MCF 10A (cell line): ENCODE measurements around the gene CSTB. TPM values are rescaled to one million over a fixed set of nuclear protein-coding genes. Genes with fewer than 3 reads are reported as not detected.

ENCODE experiments used
- BruUV-seq: library from RNA; stranded (reverse); fragments of 400-500 nt; replicated peaks from 2 replicates; lab custom pipeline; 2021; lab: Mats Ljungman, UMichigan
- CTCF ChIA-PET: fragments of 300-600 bp; sonication (Branson Sonifier 250); formaldehyde crosslinking; extraction: SDS; loops from one replicate; lab custom pipeline; 2021; ENCODE audit warnings: antibody characterized with exemption, inconsistent platforms; lab: Yijun Ruan, JAX
- POLR2A ChIA-PET: fragments of 300-600, 350-650 bp; sonication (Branson Sonifier 250); formaldehyde crosslinking; extraction: SDS; loops from one replicate; lab custom pipeline; 2020; ENCODE audit warnings: antibody characterized with exemption, inconsistent platforms; lab: Yijun Ruan, JAX
- DNase-seq: peaks from one replicate; pipeline ENCODE4 v3.0.0-alpha.2; 2018; ENCODE audit not compliant: unreplicated experiment
- H3K27ac Mint-ChIP-seq: one replicate; pipeline ENCODE4 v1.8.0; 2022; ENCODE audit warnings: mild to moderate bottlenecking, low read depth, mixed read lengths; ENCODE audit not compliant: unreplicated experiment
- H3K27me3 Mint-ChIP-seq: one replicate; pipeline ENCODE4 v1.8.0; 2022; ENCODE audit warnings: mixed read lengths; ENCODE audit not compliant: insufficient read depth, unreplicated experiment
- H3K36me3 Mint-ChIP-seq: one replicate; pipeline ENCODE4 v1.8.0; 2022; ENCODE audit warnings: mild to moderate bottlenecking, moderate library complexity, mixed read lengths; ENCODE audit not compliant: insufficient read depth, unreplicated experiment
- H3K4me1 Mint-ChIP-seq: one replicate; pipeline ENCODE4 v1.8.0; 2022; ENCODE audit warnings: mixed read lengths; ENCODE audit not compliant: insufficient read depth, unreplicated experiment
- H3K4me3 Mint-ChIP-seq: one replicate; pipeline ENCODE4 v1.8.0; 2022; ENCODE audit warnings: mild to moderate bottlenecking, moderate library complexity, mixed read lengths; ENCODE audit not compliant: unreplicated experiment
- H3K9me3 Mint-ChIP-seq: one replicate; pipeline ENCODE4 v1.8.0; 2022; ENCODE audit warnings: mixed read lengths; ENCODE audit not compliant: unreplicated experiment
- intact Hi-C: fragments of 100-400 bp; cut with micrococcal nuclease; formaldehyde crosslinking; loops from 2 replicates; pipeline ENCODE4 v1.14.1; 2022
- total RNA-seq: library from RNA; stranded (reverse); gene quantifications from 2 replicates; pipeline ENCODE4 v1.2.3, GENCODE V29; 2022
- TF ChIP-seq, protein P1 (sequence below): fragments of 200-600 bp; IDR thresholded peaks from one replicate; pipeline ENCODE4 v1.8.0; 2022; ENCODE audit warnings: antibody characterized with exemption, mild to moderate bottlenecking; ENCODE audit not compliant: unreplicated experiment

Gene CSTB
- total RNA-seq, 1 experiment from 2014 or later, result 60.5 TPM

DNA sequence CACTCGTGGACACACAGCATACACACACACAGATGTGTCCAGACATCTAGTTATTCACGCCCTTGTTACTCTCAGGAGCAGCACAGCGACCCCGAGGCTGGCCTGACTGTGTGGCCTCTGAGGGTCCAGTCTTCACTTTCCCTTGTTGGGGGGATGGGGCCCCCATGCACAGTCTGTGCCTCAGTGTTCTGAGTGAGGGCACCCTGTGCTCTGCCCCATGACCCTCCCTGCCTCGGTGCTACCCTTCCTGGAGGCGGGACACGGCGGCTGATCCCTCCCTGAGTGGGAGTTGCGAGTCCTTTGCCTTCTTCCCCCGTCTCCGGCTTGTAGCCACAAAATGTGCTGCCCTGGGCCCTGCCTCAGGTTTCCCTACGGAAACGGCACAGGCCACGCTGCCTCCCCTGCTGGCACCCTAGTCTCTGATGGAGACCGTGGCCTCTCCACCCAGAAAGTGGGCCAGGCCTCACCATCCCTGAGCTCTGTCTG, 8.6 kb downstream of the CSTB start:
- Mint-ChIP-seq H3K27me3 (no peaks in the 10 kb centered on the region), H3K9me3 (no peaks in the 10 kb centered on the region), H3K4me1 (peaks cover 34% of the 10 kb centered on the region), H3K4me3 (peak overlapping the region; percentile 45), H3K27ac (peak overlapping the region; percentile 99), H3K36me3 (peaks cover 39% of the 10 kb centered on the region)
- intact Hi-C loops, result no loop called here
- TF ChIP-seq, protein P1, sequence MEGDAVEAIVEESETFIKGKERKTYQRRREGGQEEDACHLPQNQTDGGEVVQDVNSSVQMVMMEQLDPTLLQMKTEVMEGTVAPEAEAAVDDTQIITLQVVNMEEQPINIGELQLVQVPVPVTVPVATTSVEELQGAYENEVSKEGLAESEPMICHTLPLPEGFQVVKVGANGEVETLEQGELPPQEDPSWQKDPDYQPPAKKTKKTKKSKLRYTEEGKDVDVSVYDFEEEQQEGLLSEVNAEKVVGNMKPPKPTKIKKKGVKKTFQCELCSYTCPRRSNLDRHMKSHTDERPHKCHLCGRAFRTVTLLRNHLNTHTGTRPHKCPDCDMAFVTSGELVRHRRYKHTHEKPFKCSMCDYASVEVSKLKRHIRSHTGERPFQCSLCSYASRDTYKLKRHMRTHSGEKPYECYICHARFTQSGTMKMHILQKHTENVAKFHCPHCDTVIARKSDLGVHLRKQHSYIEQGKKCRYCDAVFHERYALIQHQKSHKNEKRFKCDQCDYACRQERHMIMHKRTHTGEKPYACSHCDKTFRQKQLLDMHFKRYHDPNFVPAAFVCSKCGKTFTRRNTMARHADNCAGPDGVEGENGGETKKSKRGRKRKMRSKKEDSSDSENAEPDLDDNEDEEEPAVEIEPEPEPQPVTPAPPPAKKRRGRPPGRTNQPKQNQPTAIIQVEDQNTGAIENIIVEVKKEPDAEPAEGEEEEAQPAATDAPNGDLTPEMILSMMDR, result no peak
- BruUV-seq, result no TSS peak
- POLR2A ChIA-PET, result interaction anchor here (0.6 to 2.9 kb wide), 7 partner anchors 9 to 1106 kb away, joined by 3 to 17 read pairs (median 5); partner anchors contain the start of genes PTTG1IP and RRP1
- no peak for DNase-seq
- CTCF ChIA-PET, result no interaction called here

DNA sequence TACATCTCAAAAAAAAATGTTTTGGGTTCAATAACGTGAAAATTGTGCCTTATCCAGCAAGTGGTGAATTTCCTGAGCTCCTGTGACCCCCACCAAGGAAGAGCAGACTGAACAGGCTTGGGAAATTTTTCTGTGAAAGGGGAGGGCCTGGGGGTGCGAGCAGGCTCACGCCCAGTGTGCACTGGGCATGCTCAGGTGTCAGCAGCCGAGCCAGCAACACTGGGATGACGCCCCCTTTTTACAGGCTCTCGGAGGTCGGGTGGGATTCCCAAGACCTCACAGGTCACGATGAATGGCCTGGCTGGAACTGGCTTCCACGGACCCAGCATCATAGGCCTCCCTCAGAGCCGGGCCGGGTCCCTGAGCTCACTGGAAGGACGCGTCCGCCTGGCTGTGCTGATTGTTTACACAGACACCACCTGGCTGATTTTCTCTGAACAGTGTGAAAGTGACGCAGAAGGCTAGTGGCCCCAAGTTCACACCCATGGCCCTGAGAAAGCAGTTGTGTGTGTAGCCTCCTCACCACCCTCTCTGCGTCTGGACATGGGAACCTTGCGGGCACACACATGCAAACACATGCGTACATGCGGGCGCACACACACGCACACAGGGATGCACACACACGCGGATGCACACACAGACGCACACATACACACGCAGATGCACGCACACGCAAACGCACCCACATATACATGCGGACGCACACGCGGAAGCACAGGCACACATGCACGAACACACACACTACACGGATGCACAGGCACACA, 9.2 kb downstream of the CSTB start:
- Mint-ChIP-seq H3K27ac (peak overlapping the region; percentile 99), H3K9me3 (no peaks in the 10 kb centered on the region), H3K27me3 (no peaks in the 10 kb centered on the region), H3K4me3 (no peak overlapping the region), H3K36me3 (peaks cover 45% of the 10 kb centered on the region), H3K4me1 (peaks cover 34% of the 10 kb centered on the region)
- ChIA-PET CTCF (interaction anchor here (0.7 kb wide), 1 partner anchor 25 kb away, joined by 4 read pairs; no protein-coding TSS in a partner anchor), POLR2A (interaction anchor here (0.6 to 2.9 kb wide), 6 partner anchors 8 to 1106 kb away, joined by 3 to 17 read pairs (median 6); partner anchors contain the start of genes PTTG1IP and RRP1)
- BruUV-seq, result no TSS peak
- no peak for DNase-seq
- TF ChIP-seq, protein P1, result no peak
- intact Hi-C loops, result no loop called here

DNA sequence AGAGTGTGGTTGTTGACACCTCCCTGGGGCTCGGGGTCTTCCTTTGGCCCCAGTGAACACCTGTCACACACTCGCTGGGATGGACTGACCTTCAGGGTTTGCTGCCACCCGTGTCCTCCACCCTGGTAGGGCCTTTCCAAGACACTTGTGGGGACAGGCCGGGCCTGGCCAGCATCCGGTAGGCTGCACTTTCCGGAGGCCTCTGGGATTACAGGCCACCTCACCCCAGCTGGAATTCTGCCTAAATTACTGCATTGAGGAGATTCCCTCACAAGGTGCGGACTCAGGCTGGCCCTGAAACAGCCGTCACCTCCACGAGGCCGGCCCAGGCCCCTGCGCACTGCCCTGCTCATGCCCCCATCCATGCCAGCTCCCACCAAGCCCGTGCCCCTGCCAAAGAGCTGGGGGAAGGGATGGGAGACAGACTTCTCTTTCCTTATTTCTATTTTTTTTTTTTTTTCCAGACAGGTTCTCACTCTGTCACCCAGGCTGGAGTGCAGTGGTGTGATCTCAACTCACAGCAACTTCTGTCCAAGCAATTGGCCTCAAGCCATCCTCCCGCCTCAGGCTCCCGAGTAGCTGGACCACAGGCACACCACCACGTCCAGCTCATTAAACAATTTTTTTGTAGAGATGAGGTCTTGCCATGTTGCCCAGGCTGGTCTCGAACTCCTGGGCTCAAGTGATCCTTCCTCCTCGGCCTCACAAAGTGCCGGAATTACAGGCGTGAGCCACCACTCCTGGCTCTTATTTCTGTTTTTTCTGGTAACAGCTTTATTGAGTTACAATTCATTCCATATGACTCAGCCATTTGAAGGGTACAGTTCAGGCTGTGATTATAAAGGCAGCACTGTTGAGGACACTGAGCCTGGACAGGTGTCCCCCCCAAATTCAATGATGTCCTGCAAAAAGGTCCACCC, 11.3 kb downstream of the CSTB start:
- Mint-ChIP-seq H3K27me3 (no peaks in the 10 kb centered on the region), H3K9me3 (no peaks in the 10 kb centered on the region), H3K4me3 (no peak overlapping the region), H3K27ac (peak overlapping the region; percentile 83), H3K36me3 (peaks cover 48% of the 10 kb centered on the region), H3K4me1 (peaks cover 27% of the 10 kb centered on the region)
- BruUV-seq, result no TSS peak
- TF ChIP-seq, protein P1, result no peak
- ChIA-PET CTCF (interaction anchor here (0.6 kb wide), 1 partner anchor 9 kb away, joined by 3 read pairs; no protein-coding TSS in a partner anchor), POLR2A (interaction anchor here (0.6 to 1.8 kb wide), 8 partner anchors 24 to 103 kb away, joined by 3 to 9 read pairs (median 3); partner anchors contain the start of gene RRP1)
- DNase-seq, result peak; percentile 77
- intact Hi-C loops, result no loop called here
